ENCODE measurements around the gene SLCO3A1.
"Not testable (repeated sequence)": the region's sequence is repeated elsewhere in the genome, so short reads cannot be mapped to it uniquely, and the experiment has no call there.

SLCO3A1 gene

DNA sequence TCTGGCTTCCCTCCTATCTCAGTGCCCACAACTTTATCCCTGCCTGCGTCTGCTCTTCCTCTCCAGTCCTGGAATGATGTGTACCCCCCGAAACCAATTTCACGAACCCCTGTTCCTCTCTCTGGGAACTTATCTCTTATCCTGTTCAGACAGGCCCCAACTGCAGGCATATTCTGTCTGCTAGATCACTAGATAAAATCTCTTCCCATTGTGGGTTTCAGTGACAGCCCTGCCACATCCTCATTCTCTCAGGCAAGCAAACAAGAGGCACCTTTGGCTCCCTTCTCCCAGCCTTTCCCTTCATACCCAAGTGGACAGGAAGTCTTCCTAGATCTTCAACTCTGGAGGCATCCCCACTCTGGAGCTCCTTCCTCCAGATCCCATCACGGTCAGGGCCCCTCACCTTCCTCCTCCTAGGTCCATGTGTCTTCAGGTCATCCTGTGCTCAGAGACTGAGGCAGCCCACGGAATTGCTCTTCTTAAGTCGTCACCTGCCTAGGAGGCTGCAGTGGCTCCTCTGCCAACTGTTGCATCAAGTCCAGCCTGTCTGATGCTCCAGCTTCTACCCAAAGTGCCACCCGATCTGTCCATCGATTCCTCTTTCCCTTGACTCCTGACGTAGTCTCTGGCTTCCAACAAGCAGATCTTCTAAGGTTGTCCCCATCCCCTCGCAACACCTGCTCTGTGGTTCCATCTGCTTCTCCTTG is 190.8 kb downstream of the SLCO3A1 start:
- DNase-seq = no peak

DNA sequence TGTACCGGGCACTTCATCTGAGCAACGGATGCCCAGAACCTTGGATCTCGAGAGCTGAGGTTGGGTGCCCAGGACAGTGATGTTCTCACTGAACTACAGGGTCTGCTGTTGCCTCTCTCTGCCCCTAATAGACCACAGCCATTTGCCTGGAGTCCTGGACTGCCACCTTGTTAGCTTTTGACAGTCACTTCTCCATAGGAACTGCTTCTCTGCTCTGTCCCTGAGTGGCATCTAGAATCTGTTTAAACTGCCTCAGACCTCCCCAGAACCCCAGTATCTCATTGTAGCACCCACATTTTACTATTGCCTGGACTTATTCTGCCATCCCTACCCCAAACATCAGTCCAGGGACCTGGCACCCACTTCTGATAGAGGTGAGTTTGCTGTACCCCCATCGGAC is 194.4 kb downstream of the SLCO3A1 start:
- DNase-seq = no peak

DNA sequence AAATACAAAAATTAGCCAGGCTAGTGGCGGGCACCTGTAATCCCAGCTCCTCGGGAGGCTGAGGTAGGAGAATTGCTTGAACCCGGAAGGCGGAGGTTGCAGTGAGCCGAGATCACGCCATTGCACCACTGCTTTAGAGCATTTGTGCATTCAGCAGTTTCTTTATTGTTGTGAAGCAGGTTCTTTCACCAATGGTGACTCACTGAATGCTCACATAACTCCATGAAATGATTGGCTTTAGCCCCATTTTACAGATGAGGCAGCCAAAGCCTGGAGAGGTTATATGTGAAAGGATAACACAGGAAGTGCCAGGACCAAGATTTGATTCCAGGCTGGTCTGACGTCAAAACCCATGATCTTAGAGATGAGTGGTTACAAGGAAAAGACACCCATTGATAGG is 195.2 kb downstream of the SLCO3A1 start:
- DNase-seq = no peak

GRCh38 chr15:92049290-92049989 is 195.9 kb downstream of the SLCO3A1 start:
- no peak for DNase-seq

DNA sequence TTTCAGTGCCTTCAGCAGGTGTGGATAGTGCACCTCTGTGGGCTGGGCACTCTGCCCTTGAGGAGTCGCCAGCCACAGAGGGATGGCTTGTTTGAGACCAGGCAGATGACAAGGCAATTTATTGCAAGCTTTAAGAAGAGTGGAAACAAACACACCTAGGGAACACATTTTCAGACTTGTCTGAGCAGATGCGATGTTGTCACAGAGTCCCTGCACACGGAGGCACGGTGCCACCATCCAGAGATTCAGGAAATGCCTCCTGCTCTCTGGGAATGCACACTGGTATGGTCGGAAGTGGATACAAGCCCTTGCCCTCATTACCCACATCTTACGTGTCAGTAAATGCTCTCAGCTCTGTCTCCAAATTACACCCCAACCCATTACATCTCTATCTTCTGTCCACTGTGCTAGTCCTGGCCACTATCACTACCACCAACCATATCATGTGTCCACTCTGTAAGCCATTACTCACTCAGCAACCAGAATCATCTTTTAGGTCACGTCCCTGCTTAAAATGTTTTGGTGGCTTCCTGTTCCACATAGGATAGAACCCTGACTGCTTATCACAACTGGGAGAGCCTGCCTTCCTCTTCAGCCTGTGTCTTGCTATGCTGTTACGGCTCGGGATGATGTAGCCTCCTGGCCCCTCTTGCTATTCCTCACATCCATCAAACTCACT is 196.9 kb downstream of the SLCO3A1 start:
- DNase-seq = no peak

- DNase-seq = no peak
Measured at GRCh38 chr15:92051716-92052115, 198.2 kb downstream of the SLCO3A1 start.

GRCh38 chr15:92053753-92054316 is 200.3 kb downstream of the SLCO3A1 start:
- DNase-seq = no peak

DNA sequence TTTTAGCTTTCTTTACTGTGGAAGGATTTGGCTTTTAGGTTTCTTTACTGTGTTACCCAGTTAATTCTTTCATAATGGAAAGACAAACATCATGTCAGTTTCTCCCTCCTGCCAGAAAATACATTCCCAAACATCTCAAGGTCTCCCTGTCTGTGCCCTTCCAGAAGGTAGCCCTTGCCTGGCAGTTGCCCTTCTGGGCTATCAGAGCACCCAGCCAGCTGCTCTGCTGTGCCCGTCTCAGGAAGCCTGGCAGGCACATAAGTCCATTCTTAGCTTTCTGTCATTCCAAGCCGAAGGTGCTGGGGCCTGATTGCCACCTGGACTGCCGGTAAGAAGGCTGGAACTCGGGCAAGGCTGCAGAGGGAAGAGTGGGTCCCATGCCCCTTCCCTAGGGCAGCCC is 203.4 kb downstream of the SLCO3A1 start:
- no peak for DNase-seq

GRCh38 chr15:92059036-92059970 is 205.8 kb downstream of the SLCO3A1 start:
- no peak for DNase-seq

DNA sequence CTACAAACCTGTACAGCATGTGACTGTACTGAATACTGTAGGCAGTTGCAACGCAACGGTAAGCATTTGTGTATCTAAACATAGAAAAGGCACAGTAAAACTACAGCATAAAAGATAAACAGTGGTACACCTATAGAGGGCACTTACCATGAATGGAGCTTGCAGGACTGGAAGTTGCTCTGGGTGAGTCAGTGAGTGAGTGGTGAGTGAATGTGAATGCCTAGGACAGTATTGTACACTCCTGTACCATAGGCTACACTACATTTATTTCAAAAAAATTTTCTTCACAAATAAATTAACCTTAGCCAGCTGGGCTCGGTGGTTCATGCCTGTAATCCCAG is 206.4 kb downstream of the SLCO3A1 start:
- DNase-seq = not testable (repeated sequence)

DNA sequence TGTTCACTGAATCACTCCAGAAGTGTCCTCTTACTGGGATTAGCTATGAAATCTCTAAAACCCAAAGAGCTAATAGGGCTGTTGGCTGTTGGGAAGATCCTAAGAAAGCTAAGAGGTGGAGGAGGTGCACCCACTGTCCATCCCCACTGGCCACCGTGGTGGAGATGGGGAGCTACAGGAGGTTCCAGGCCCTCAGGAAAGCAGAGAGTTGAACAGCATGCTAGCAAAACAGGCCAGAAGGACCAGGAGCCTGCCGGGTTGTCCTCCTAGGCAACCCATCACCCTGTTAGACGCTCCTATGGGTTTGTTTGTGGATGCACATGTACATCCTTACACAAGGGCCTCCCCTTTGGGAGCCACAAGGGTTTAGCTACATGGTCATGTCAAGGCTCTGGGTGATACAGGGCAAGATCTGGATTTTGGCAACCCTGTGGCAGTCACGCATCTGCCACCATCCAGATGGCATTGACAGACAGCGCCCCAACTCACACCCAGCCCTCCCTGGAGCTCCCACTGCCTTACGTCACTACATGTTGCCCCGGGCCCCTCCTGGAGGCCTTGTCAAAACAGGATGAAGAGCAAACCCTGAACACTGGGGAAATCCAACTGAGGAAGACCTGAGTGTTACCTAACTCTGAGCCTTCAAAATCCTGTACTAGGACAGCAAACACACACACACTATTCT is 208.1 kb downstream of the SLCO3A1 start:
- no peak for DNase-seq

DNA sequence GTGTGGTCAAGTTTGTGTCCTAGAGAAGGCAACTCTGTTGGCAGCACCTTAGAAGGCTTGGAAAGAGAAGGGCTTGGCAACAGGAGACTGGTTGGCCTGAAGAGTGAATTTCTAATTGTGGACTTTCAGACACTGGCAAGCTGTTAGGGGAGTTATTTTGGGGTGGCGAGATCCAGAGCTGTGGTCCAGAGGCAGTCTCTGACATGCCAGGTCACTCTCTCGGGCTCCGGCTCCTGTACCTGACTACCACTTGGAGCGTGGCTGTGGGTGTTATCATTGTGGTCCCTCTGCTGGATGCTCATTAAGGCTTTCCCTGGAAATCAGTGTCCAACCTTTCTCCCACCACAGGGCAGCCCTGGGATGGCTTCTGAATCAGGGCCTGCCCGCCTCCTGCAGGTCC is 209.0 kb downstream of the SLCO3A1 start:
- no peak for DNase-seq

DNA sequence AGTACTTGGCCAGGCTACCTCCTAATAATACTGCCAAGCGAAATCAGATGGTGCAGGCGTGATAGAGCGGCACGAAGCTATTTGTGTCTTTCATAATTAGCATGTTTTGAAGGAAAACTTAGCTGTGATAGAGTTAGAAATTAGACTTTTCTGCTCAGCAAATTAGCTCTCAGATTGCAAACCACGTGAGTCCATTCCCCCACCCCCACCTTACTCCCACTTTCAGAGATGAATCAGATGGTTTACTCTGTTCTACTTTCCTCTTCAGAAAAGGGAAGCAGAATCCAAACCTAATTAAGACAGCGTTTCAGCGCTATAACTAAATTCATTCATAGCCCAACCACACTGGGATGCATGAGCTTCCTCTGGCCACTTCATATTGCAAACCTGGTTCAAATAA is 214.6 kb downstream of the SLCO3A1 start:
- no peak for DNase-seq

- DNase-seq = no peak
Measured at GRCh38 chr15:92069308-92070250, 216.1 kb downstream of the SLCO3A1 start.

GRCh38 chr15:92070251-92070650 is 216.7 kb downstream of the SLCO3A1 start:
- not testable (repeated sequence) for DNase-seq

GRCh38 chr15:92071045-92071634 is 217.6 kb downstream of the SLCO3A1 start:
- DNase-seq = no peak

GRCh38 chr15:92073044-92073785 is 219.7 kb downstream of the SLCO3A1 start:
- no peak for DNase-seq

DNA sequence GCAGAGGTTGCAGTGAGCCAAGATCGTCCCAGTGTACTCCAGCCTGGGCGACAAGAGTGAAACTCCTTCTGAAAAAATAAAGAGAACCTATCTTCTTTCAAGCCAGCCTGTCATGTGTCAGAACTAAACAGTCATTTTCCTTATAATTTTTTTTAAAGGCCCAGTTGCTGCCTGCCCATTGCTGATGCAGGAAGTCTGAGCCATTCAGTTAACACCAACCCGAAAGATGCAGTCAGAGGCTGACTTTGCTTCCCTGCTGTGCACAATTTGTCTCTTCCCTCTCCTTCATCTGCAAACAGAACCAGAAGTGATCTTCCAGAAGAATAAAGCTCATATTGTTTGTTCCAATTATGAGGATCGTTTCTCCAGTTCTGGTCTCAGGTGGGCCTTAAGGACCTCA is 220.6 kb downstream of the SLCO3A1 start:
- DNase-seq = no peak

GRCh38 chr15:92074646-92075045 is 221.1 kb downstream of the SLCO3A1 start:
- no peak for DNase-seq

- no peak for DNase-seq
Measured at GRCh38 chr15:92075764-92076163, 222.3 kb downstream of the SLCO3A1 start.

All from SHP77 (cell line).